Sigmoid colon (tissue), 4 donors: ENCODE data around the gene RALA.

Experiments
- CTCF ChIP-seq, 4 experiments: fragments of 450-650 bp in 3 of 4; fragments of 200-600 bp in 1 of 4; IDR thresholded peaks; one replicate each; pipeline ENCODE4 v1.5.1; 2016 to 2019; ENCODE audit warnings: antibody characterized with exemption in 4 of 4, mild to moderate bottlenecking in 3 of 4, moderate library complexity in 2 of 4
- EP300 ChIP-seq, 4 donors: sonication (generic); formaldehyde crosslinking; IDR thresholded peaks; one replicate each; pipeline ENCODE4 v1.6.1; 2017; ENCODE audit warnings: antibody characterized with exemption in 4 of 4
- POLR2A ChIP-seq, 2 donors: fragments of 450-650 bp; IDR thresholded peaks; one replicate each; pipeline ENCODE4 v1.6.1; 2016; ENCODE audit warnings: antibody characterized with exemption in 2 of 2, mild to moderate bottlenecking in 2 of 2, moderate library complexity in 2 of 2
- POLR2AphosphoS5 ChIP-seq, 4 donors: sonication (generic); formaldehyde crosslinking; IDR thresholded peaks; one replicate each; pipeline ENCODE4 v1.6.1; 2017; ENCODE audit warnings: antibody characterized with exemption in 4 of 4

GRCh38 chr7:39750253-39751077 lies 127.1 kb downstream of the RALA start:
- TF ChIP-seq CTCF (IDR thresholded peaks at IDR 0.05) (no peak), POLR2A (IDR thresholded peaks at IDR 0.05) (no peak), POLR2AphosphoS5 (IDR thresholded peaks at IDR 0.05) (no peak), EP300 (IDR thresholded peaks at IDR 0.05) (no peak)
